ENCODE data around the gene AUP1.
A peak's percentile ranks its signal among the peaks of the same experiment; 100 is the strongest.

The AUP1 gene

DNA sequence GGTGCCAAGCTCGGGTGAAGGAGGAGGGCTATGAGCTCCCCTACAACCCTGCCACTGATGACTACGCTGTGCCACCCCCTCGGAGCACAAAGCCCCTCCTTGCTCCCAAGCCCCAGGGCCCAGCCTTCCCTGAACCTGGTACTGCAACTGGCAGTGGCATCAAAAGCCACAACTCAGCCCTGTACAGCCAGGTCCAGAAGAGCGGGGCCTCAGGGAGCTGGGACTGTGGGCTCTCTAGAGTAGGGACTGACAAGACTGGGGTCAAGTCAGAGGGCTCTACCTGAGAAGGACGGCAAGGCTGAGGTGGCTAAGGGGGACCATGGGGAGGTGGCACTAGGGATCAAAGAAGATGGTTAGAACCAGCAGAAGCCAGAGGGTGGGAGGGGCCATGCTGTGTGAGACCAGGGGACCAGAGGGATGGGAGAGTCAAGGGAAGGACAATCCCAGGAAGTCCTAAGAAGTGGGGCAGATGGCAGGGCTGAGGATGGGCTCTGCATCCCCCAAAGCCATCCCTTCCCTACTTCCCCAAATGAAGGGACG, 27.4 kb upstream of the AUP1 start:
- no peak for DNase-seq (ENCODE audit: low spot score)

DNA sequence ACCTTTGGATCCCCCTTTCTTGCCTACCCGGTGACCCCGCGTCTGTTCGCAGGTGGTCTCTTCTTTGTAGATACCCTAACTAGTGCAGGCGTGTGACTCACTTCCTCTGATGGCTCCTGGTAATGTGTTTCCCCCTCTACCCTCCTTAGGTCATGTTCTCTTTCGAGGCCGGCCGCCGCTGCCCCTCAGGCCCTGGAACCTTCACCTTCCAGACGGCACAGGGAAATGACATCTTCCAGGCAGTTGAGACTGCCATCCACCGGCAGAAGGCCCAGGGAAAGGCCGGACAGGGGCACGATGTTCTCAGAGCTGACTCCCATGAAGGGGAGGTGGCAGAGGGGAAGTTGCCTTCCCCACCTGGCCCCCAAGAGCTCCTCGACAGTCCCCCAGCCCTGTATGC, 26.7 kb upstream of the AUP1 start:
- DNase-seq (ENCODE audit: low spot score): no peak

DNA sequence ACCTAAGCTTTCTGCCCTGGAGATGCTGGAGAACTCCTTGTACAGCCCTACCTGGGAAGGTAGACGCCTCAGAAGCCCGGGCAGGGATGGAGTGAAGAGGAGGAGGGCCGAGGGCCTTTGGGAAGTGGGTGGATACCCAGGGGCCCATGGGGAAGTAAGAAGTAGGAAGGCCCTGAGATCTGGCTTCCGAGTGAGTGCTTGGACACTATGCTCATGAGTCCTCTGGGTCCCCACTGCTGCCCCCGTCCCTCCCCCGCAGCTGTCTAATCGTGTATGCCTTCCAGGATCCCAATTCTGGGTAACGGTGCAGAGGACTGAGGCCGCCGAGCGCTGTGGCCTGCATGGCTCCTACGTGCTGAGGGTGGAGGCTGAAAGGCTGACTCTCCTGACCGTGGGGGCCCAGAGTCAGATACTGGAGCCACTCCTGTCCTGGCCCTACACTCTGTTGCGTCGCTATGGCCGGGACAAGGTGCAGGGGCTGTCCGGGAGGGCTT, 26.2 kb upstream of the AUP1 start:
- no peak for DNase-seq (ENCODE audit: low spot score)

DNA sequence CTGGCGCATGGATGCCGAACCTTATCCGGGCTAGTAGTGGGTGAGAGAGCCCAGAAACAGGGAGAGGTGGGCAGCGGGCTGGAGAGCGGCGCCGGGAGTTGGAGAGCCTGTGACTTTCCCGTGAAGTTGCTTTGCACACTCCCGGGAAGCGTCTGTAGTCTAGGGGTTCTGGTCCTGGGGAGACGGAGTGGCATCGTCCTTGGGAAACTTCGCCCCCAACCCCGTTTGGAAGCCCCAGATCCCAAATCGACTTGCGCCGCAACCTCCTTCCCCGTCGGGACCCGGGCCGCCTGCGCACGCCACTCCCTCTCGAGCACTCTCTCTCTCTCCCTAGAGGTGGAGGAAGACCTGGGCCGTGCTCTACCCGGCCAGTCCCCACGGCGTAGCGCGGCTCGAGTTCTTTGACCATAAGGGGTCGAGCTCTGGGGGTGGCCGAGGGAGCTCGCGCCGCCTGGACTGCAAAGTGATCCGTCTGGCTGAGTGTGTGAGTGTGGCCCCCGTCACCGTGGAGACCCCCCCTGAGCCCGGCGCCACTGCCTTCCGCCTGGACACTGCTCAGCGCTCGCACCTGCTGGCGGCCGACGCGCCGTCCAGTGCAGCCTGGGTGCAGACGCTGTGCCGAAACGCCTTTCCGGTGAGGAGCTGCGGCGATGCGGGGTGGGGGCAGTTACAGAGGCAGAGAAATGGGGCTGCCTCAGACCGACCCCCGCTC, 25.5 kb upstream of the AUP1 start:
- DNase-seq (ENCODE audit: low spot score): no peak

DNA sequence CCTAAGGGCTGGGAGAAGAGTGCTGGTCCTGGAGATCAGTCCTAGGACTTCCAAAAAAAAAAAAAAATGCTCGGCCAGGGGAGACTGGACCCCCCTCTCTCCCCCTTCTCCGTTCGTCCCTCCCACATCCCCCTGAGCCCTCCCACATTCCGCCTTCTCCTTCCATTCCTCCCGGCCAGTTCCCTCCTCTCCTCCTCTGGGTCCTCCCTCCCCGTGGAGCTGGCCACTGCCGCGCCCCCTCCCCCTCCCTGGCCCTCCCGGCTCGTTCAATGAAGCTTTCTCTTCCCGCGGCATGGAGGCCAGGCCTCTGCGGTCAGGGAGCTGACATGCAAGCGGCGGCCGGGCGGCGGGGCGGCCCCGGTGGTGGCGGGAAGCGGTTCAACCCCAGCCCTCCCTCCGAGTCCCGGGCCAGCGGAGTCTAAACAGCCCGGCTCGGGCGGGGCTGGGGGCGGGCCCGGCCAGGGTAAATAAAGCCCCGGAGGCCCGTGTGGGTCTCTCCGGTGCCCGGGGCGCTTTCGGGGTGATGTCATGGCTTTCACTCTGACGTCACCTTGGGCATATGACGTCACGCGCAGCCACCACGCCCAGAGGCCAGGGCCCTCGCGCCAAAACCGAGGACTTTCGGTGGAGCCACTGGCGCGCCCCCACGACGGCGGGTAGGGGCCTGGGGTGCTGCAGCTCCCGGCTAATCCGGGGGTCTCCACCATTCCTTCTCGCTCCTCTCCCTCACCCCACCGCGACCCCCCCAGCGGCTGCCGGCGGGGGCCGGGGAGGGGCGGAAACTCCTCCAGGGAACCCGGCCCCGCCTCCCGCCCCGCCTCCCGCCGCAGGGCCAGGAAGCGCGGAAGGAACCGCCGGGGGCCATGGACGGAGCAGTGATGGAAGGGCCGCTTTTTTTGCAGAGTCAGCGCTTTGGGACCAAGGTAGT, 24.6 kb upstream of the AUP1 start, which contains the start of the genes DOK1 and LOXL3:
Gene DOK1 (plus strand): TSS at position 829 of the 928 bp plus-strand sequence. CDS start 35 bp downstream, at position 864.
Gene LOXL3 (minus strand): TSS at position 51 of the 928 bp plus-strand sequence. CDS start 1,308 bp downstream, outside the sequence.
- DNase-seq (ENCODE audit: low spot score): peak; percentile 86

DNA sequence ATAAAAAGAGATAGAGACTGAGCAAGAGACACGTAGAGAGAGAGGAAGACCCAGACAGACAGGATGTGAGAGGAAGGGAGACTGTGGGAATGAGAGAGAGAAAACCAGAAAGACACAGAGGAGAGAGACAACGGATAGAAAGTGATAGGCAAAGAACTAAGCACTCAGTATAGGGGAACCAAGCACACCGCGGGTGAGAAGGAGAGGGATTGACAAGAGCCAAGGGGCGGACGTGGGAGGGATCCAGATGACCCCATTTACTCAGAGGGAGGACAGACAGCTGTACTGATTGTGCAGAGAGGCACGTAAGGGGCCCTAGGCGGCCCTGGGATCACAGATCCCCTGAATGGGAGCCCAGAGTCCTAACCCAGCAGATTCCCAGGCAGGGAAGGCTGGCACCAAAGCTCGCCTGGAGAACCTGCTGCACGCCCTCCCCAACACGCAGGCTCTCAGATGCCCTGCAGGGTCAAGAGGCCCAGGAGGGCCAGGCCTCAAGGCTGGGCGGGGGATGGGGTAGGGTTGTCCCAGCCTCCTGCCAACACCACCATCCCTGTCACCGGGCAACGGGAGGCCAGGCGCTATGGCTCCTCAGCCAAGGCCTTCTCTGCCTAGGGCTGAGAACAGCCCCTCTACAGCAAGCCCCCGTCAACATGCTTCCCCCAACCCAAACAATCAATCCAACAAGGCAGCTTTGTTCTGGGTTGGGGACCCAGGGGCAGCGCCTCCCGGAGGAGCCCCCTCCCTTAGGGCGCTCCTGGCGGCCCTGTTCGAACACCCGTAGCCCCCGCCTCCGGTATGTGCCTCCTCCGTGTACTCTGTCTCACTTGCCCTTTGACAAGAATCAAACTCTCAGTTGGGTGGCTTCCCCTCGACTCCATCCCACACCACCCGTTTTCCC, 23.7 kb upstream of the AUP1 start:
- DNase-seq (ENCODE audit: low spot score): no peak

DNA sequence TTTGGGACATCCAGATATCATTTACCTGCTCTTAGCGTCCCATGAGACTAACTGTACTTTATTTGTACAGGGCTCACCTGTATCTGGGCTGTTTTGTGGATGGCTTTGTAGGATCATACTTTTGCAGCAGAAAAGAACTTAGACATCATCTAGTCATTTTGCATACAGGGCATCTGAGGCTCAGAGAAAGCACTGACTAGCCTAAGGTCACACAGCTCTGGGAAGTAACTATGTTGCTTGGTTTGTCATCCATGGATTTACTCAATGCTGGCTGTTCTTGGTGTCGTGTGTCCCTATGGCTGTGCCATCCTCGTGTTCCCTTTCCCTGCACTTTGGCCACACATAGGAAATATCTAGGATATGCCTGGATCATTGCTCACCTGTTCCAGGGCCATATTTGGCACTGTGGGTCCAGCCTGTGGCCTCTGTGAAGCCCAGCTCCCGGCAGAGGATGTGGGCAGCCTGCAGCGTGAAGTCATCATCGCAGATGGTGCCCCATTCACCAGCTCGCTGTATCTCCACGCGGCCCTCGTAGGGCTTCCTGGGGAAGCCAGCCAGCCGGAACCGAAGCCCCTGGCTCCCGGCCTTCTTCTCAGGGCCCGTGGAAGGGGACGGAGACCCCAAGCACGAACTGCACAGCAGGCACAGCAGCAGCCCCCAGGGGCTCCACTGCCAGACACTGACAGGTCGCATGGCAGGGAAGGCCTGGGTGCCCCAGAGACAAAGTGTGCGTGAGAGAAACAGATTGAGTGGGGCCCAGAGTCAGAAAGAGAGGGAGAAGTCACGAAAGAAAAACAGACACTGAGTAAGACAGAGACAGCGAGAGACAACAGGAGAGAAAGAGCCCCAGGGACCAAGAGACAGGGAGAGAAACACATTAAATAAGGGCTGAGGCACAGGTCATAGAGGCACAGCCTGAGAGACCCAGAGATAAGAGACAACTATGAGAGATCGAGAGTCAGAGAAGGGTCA, 22.7 kb upstream of the AUP1 start:
- DNase-seq (ENCODE audit: low spot score): no peak

DNA sequence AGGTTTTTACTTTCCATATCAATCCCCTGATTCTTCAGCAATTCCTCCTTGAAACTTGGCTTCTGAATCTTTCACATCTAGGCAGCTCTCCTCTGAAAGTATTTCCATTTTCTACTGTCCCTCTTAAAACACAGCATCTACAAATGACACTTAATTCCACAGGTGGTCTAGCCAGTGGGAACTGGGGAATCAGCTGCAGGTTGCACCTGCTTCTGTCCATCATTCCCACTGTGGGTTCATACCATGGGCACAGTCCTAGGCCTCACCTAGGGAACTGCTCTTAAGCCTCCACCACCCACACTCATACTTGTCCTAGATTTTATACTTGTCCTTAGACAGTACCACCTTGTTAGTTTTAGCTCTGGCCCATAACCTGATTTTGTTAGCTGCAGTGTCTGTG, 22.0 kb upstream of the AUP1 start:
- no peak for DNase-seq (ENCODE audit: low spot score)

DNA sequence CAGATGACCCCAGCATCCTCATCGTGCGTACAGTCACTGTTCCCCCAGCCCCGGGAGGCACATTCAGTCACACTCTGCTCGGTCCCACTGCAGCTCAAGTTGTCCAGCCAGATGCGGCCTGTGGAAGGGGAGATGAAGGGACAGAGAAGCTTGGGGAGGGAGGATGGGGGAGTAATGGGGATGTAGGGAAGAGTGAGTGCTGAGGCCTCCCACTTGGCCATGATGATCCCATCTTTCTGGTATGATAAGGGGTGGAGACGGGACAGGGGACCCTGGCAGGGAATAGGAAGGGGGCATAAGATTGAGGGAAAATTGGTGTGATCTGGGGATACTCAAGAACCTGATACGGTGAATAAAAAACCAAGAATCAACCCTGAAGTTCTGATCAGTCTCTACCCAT, 20.7 kb upstream of the AUP1 start:
- no peak for DNase-seq (ENCODE audit: low spot score)

DNA sequence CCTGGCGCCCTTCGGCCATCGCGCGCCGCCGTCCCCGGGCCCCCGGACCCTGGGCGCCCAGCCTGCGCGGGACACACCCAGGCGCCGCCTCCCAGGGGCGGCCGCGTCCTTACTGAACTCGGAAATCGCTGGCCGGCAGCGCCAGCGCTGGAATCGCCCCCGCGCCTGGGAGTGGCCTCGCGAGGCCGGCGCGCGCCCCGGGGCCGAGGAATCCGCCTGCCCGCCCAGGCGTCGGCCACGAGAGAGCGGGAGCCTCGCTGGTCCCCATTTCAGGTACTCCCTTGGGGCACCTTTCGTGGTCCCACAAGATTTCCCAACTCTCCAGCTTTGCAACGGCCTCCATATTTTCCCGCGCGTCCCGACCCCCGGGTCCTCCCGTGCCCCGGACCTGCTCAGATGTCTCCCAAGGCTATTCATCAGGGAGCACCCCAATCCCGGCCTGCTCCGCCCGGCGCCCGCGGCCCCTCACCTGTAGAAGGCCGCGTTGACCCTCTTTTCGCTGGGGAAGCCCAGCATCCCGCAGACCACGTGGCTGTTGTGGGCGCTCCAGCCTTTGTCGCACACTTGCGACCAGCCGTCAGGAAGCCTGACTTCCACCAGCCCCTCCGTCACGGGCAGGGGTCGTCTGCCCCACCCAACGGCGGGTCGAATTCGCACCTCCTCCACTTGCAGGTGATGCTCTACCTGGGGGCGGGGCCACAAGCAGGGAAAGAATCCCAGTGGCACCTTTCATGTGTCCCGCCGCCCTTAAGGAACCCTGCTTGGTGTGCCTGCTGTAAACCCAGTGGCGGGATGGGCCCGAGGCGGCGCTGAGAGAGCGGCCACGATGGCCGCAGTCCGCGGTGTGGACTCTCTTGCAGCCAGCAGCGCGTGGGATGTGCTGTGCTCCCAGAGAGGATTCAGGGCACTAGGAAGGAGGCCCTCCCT, 19.7 kb upstream of the AUP1 start:
- DNase-seq (ENCODE audit: low spot score): no peak

DNA sequence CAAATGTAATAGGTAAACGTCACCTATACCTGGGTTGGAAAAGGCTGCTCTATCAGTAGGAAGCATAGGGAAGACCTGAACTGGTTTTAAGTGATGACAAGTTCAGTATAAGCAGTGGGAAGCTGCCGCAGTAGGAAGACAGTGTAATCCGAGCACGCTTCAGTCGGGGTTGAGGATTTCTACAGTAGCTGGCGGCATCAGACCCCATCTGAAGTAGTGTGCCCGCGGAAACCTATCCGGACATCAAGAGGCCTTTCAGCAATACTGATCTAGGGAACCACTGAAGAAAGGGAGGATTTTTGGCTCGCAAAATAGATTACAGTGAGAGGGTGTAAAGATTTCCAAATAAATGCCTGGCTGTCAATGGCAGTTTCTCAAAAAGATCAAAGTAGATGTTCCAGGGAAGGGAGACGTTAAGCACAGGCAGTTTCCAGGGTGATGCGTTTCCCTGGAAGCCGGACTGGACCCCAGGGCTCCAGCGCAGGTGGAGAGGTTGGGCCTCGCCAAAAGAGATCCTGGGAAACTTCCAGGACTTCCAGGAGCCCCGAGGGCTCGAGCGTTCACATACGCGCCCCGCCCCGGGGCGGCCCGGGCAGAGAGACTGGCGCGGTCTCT, 18.9 kb upstream of the AUP1 start:
- no peak for DNase-seq (ENCODE audit: low spot score)

DNA sequence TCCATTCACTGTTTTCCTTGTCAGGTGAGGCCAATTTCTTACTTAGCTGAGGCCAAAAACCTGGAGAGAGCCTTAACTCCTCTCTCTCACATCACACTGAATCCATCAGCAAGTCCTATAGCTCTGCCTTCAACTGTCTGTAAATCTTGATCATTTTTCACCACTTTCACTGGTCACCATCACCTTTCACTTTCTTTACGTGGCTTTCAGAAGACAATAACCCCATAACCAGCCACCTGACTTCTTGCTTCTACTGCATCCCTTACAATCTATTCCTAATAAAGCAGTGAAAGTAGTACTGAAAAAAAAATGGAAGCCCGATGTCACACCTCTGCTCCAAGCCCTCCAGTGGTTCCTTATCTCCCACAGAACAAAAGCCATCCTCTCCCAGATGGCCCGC, 16.5 kb upstream of the AUP1 start:
- DNase-seq (ENCODE audit: low spot score): no peak

DNA sequence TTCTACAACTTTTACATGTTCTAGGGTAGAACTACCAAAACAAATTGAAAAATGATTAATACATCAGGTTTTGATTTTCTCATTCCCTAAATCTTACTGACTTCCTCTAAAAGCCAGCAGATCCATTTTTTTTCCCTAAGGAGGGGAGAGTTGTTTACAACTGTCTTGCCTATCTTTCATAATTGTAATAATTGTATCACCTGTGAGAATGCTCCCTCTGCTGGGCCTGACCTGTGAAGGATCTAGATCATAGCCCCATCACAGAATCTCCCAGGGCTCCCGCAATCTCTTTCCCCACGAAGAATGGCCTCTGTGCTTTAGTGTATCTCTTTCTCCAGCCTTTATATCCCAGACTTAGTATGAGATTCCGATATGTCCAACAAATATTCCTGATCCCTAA, 15.1 kb upstream of the AUP1 start:
- no peak for DNase-seq (ENCODE audit: low spot score)

DNA sequence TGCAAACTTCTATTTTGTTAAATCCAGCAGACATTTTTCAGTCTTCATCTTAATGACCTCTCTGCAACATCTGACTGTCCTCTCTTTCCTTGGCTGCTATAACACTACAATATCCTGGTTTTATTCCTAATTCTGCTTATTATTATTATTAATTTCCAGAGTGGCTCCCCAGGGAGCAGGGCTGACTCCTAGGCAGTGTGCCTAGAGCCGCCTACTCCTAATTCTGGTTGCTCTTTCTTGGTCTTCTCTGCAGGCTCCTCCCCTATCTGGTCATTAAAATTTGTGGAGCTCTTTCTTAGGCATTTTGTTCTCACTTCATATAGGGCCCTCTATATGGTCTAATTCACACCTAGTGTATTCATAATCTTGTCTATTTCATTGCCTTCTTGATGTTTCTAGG, 13.5 kb upstream of the AUP1 start:
- DNase-seq (ENCODE audit: low spot score): no peak

DNA sequence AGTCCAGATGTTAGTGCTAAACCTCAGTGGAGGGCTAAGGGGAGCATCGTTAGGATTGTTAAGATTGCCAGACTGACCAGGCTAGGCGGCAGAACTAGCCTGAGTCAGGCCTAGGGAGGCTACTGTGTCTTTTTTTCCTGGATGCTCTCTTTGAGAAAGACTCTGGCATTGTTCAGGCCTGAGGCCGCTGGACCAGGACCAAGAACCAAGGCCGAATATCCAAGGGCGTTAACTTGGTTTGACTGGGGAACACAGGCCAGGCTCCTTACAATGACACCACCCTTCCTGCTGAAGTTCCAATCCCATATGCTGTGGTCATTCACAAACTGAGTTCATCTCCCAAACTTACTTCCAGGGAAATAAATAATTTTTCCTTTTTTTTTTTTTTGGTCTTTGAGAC, 10.8 kb upstream of the AUP1 start:
- no peak for DNase-seq (ENCODE audit: low spot score)

DNA sequence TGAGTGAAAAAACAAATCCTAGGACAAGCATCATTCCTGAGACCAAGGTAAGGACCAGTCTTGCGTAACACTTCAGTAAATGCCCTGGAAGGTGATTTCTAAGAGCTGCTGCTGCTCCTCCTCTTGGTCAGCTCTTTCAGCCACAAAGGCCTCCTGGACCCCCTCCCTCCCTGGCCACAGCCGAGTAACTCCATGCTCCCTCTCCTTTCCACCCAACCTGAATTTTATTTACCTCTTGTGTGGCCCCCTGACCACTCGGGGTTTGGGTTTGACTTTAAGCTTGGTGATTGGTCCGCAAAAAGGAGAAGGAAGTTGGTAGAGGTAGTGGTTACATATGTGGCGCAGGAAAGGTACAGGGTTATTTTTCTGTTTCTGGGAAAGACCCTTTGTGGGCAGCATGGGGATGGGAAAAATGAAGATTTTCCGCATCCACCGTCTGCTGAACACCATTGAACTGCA, 9.4 kb upstream of the AUP1 start:
- DNase-seq (ENCODE audit: low spot score): no peak

DNA sequence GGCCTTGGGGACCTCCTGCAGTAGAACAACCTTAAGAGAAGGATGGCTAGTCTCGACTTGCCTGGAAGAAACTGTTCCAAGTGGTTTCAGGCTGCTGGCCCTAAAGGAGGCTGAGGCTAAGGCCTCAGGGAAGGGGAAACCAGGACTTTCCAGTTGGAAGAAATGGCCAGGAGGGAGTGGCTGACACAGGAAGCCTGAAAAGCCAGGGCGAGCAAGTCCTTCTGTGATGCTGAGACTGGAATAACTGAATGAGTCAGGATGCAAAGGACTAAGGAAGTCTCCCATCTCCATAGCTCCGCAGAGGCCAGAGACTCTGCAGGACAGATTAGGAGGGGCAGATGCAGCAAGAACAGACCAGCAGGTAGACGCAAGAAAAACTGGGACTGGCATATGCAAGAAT, 7.6 kb upstream of the AUP1 start:
- DNase-seq (ENCODE audit: low spot score): no peak

DNA sequence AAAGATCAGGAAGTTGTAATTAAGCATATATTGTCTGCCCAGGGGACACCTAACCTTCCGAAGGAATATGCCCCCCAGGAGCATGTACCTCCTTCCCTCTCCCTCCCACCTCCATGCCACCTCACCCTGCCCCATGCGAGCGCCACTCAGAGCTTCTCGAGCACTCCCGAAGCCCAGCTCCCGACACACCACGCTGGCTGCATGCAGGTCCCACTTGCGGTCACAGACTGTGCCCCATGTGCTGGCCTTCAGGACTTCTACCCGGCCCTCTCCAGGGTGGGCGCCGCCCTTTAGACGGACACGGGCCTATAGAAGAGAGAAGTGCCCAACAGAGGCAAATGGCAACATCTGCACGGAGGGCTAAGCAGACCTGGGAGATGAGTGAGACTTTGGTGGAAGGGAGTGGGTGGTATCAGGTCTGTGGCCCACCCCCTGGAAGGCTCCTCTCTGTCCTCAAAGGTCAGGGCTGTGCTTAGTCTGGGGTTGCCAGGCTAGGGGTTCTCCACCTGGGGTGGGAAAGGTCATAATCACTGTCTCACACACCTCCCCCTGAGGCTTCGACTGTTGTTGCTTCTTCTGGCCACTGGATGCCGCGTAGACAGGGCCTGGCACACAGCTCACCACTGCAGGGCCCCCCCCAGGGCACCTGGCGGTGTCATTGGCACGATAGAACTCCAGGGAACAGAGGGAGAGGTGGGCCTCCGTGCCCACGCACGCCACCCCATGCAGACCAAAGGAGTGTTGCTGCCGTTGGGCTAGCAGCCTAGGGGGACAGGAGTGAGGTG, 6.9 kb upstream of the AUP1 start:
- no peak for DNase-seq (ENCODE audit: low spot score)

Data from activated CD4-positive, alpha-beta T cell treated with anti-CD3 and anti-CD28 coated beads, Interleukin-2, Interleukin-4, amounts not matched to agents 100 ng/mL and 50 ng/mL, durations not matched to agents 16 hours and 8 hours (primary cell).